8988T (cell line): ENCODE data around the gene CC2D2A.
"Not testable (repeated sequence)": the region's sequence is repeated elsewhere in the genome, so short reads cannot be mapped to it uniquely, and the experiment has no call there.

Experiments
- DNase-seq: peaks from one replicate; pipeline ENCODE4 v3.0.0; 2011

CC2D2A gene

DNA sequence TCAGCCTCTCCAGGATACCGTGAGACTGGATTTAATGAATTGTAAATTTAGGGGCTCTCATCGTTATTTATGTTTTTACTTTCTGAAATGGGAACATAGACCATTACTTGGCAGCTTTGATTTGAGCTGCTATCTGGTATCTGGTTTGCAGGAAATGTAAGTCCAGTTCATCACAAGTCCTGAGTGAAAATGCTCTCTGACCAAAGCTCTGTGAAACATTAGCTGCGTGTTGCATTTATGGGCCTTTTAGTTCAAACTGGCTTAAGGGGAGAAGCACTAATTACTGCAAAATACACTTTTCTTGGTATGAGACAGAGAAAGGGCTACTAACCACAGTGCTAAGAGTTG, 420 bp downstream of the CC2D2A start:
- DNase-seq: no peak

DNA sequence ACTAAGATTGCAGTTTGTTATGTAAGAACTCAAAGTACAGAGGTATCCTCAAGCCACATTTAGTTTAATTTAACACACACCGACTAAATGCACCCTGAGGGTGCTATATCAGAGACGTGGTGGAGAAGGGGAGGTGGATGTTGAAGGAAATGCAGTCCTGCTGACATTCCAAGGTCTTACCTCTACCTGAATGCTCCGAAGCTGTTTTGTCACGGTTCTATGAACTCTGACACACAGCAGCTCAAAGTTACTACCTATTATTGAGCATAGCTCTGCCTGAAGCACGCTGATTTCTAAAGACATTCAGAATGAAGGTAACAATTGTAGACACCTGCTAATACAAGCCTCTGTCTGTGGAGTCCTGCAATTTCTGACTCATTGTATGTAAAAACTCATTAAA, 6.7 kb downstream of the CC2D2A start:
- DNase-seq: no peak

- DNase-seq: no peak
These were observed 9.0 kb downstream of the CC2D2A start for GRCh38 chr4:15478724-15479088.

- DNase-seq: peak; percentile 31
These were observed 9.6 kb downstream of the CC2D2A start for GRCh38 chr4:15479089-15479912.

DNA sequence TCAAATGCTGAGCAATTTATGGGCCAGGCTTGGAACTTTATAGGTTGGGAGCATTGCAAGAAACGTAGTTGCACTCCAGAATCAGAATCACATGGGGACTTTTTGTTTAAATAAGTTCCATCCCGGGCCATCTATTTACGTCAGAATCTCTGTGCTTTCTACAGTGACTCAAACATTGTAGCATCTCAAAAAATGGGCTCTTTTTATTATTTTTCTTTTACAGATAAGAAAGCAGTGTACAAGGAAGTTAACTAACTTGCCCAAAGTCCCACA, 10.2 kb downstream of the CC2D2A start:
- no peak for DNase-seq

DNA sequence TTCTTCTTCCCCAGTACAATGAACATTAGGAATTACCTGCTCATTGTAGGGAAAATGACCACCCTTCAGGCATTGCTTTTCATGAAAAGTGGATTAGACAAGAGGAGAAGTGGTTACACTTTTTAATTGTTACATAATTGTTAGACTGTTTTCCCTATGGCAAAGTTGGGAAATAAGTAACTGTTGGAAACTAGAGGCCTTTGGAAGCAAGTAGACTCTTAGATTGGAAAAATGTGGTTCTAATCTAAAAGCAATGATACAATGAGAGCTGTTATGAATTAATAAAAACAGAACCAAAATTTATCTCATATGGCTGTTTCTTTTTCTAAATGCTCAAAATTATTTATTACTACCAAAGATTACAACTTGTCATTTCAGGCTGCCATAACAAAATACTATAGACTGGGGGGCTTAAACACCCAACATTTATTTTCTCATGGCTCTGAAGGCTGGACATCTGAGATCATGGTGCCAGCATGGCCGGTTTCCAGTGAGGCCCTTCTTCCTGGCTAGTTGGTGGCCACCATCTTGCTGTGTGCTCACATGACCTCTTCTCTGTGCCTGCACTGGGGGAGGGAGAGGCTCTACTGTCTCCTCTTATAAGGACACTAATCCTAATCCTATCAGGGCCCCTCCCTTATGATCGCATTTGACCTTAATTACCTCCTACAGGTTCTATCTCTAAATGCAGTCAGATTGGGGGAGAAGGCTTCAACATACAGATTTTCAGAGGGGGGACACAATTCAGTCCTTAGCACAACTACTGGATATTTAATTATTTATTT, 12.5 kb downstream of the CC2D2A start:
- no peak for DNase-seq

DNA sequence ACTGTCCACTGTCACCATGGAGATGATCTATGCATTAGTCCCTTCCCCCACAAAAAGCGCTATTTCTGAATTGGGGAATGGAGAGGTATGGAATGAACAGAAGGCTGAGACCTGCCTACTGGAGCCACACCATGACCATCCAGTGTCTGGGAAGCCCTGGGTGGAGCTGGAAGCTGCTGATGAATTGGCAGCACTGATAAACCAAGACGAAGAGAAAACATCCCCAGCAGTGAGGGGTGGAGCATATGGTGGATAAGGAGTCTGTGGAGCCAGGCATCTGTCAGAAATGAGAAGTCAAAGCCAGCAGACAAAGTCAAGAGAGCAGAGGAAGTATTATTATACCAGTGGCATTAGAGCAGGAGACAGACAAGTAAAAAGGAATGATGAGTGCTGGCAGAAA, 13.2 kb downstream of the CC2D2A start:
- DNase-seq: no peak

DNA sequence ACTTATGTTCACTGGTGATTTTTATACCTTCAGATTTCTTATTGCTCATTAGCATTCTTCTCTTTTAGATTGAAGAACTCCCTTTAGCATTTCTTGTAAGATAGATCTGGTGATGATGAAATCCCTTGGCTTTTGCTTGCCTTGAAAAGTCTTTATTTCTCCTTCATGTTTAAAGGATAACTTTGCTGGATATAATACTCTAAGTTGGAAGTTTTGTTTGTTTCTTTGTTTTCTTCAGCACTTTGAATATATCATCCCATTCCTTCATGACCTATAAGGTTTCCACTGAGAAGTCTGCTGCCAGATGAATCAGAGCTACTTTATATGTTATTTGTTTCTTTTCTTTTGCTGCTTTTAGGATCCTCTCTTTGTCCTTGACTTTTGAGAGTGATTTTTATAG, 18.5 kb downstream of the CC2D2A start:
- no peak for DNase-seq

GRCh38 chr4:15488658-15489470, 19.2 kb downstream of the CC2D2A start:
- DNase-seq: no peak

DNA sequence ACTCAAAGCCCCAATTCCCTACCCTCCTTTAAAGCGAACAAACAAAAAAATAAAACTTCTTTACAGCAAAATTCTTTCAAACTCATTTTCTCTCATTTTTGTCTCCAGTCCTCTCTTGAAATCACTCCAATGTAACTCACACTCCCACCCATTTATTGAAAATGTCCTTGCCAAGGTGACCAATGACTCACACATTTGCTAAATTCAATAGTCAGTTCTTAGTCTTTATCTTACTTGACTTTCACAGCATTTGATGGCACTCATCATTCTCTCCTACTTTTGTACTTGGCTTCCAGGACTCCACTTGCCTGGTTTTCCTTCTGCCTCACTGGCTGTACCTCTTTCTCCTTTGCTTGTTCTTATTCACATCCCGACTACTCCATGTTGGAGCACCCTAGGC, 19.9 kb downstream of the CC2D2A start:
- DNase-seq: no peak

DNA sequence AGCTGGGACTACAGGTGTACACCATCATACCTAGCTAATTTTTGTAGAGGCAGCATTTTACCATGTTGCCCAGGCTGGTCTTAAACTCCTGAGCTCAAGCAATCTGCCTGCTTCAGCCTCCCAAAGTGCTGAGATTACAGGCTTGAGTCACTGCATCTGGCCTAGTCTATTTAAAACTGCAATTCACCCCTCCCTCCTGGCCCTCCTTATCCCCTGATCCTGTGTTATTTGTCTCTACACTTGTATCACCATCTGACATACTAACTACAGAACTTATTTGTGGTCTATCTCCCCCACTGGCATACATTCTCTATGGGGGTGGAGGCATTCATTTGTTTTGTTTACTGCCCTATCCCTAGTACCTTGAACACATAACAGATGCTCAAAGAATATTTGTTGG, 23.7 kb downstream of the CC2D2A start:
- DNase-seq: no peak

DNA sequence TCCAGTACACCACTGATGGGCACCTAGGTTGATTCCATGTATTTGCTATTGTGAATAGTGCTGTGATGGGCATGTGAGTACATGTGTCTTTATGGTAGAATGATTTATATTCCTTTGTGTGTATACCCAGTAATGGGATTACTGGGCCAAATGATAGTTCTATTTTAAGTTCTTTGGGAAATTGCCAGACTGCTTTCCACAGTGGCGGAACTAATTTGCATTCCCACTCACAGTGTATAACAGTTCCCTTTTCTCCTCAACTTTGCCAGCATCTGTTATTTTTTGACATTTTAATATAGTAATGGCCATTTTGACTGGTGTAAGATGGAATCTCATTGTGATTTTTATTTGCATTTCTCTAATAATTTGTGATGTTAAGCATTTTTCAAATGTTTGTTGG, 25.9 kb downstream of the CC2D2A start:
- no peak for DNase-seq

GRCh38 chr4:15498356-15498755, 28.7 kb downstream of the CC2D2A start:
- DNase-seq: no peak

DNA sequence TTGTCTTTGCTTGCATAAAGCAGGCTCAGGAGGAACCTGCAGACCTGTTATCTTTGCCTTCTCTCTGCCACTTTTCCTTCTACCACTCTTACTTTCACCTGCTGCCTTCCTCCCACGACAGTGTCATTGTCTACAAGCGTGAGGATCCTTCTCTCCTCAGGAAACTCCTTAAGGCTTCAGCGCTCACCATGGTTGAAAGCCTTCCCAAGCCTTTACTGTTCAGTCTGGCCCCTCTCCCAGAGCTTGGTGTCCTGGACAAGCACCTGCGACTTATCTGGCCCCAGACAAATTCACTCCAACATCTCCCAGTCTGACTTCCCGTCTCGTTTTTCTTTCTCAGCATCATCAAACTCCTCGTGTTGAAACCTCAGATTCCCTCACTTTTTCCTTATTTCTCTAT, 31.0 kb downstream of the CC2D2A start:
- DNase-seq: no peak

DNA sequence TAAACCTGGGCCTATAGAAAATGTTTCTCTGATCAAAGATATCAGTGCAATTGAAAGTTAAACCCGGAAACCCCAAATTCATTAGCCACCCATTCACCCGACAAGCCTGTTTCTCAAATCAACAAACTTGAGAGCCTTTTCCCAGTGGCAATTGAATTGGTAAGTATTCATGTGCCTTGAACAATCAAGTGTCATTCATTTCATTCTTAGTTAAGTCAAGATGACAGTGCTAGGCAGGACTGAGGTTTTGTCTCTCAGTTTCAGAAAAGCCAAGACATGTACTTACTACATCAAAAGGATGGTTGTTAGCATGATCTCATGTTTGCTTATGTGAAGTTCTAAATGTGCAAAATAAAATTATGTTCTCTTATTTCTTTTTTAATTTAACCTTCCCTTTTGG, 32.3 kb downstream of the CC2D2A start:
- no peak for DNase-seq

DNA sequence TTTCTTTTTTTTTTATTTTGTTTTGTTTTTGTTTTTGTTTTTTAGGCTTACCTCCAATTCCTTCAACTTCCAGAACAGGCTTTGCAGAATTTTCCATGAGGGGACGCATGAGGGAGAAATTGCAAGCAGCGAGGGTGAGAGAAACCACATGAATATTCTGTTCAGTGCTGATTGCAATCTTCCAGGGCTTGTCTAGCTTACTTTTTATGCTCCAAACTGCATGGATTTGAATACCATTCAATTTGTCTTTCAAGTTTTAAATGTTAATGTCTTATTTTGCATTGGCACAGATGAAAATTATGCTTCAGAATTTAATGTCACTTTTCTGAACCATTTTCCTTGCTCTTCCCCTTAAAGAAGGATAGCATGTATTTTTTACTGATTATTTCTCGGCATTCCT, 32.7 kb downstream of the CC2D2A start:
- no peak for DNase-seq

DNA sequence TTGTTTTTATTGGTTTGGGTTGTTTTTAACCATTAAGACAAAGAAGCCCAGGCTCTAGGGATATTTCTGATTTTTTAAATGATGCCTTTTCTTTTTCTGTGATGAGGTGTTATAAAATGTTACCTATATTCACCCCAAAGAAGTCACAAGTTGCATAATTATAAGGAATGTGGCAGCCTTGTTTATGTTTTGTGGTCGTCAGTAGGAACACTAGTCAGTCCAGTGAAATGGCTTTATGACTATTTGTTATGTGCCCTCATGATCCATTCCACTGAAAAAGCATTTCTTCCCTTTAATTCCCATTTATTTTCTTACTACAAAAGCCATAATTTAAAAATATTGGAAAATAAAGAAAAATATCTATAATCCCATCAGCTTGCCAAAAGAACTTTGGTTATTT, 34.4 kb downstream of the CC2D2A start:
- no peak for DNase-seq

GRCh38 chr4:15506464-15506863, 36.8 kb downstream of the CC2D2A start:
- no peak for DNase-seq

GRCh38 chr4:15507679-15508078, 38.0 kb downstream of the CC2D2A start:
- DNase-seq: no peak

GRCh38 chr4:15510961-15511360, 41.3 kb downstream of the CC2D2A start:
- DNase-seq: no peak

GRCh38 chr4:15513545-15513944, 43.9 kb downstream of the CC2D2A start:
- DNase-seq: no peak

- no peak for DNase-seq
These were observed 45.4 kb downstream of the CC2D2A start for GRCh38 chr4:15515106-15515505.

DNA sequence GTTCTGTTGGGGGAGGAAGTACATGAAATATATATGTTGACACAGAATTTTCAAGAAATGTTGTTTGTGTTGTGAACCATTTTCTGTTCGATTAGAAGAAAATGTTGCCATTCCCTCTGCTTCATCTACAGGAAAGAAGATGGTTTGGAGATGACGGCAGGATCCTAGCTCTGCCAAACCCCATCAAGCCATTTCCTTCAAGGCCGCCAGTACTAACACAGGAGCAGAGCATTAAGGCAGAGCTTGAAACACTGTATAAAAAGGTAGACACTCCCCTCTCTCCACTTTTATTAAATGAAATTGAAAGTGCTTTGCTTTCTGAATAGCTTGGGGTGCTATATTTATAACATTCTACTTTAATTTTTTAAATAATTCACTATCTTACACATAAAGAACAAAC, 46.8 kb downstream of the CC2D2A start:
- DNase-seq: no peak

DNA sequence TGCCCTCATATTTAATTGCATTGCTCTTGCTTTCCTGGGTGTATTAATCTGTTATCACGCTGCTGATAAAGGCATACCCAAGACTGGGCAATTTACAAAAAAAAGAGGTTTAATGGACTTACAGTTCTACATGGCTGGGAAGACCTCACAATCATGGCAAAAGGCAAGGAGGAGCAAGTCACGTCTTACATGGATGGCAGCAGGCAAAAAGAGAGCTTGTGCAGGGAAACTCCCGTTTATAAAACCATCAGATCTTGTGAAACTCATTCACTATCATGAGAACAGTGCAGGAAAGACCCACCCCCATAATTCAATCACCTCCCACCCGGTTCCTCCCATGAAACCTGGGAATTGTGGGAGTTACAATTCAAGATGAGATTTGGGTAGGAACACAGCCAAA, 48.0 kb downstream of the CC2D2A start:
- not testable (repeated sequence) for DNase-seq
